GM21786 (cell line): ENCODE results near the gene TMEM30A.

Experiments
- ATAC-seq: cut with Tn5 transposase; IDR thresholded peaks from one replicate; pipeline ENCODE4 v1.9.1; 2021; ENCODE audit not compliant: unreplicated experiment

The TMEM30A gene

GRCh38 chr6:75220357-75220756, 64.2 kb downstream of the TMEM30A start:
- ATAC-seq = no peak

DNA sequence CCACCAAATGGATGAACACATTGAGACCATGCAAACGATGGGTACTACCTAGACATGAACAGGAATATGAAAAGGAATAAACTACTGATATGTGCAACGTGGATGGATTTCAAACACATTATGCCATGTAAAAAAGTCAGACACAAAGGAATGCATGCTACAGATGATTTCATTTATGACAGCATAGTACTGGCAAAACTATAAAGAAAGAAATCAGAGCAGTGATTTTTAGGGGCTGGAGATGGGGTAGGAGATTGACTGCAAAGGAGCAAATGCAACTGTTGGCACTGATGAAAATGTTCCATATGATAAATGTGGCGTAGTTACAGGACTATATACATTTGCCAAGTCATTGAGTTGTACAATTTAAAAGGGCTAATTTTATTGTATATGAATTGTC, 65.3 kb downstream of the TMEM30A start:
- no peak for ATAC-seq

DNA sequence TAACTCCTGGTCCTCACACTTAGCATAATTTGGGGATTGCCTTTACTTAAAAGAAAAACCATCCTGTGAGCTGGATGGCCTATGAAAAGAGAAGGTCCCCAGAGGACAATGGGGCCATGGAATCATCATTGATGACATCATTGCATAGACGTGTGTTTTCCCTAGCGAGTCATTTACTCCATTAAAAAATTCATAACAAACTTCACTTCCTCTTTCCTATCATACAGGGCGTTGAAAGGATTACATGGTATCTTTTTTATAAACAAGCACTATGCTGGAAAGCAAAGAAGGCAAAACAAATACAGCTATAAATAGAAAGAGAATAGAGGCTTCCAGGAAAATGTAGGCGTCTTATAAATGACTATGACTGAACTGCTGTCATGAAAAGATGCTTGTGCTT, 67.4 kb downstream of the TMEM30A start:
- ATAC-seq = no peak

- no peak for ATAC-seq
Observed at GRCh38 chr6:75215291-75215690, 69.3 kb downstream of the TMEM30A start.

DNA sequence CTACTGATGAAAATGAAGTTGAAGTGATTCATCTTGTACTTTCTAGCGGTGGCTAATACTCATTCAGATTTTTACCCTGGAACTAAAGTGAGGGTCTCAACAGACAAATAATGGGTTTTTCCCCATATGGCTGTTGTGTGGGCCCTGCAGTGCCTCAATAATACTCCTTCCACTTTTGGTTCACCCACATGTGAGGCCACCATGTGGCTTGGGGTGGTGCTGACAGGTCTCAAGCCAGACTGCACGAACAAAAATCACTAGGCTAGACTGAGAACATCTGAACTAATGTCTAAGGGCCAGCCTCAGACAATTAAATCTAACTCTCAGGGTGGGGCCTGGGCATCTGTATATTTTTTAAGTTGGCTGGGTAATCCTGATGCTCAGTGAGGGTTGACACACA, 70.9 kb downstream of the TMEM30A start:
- no peak for ATAC-seq

DNA sequence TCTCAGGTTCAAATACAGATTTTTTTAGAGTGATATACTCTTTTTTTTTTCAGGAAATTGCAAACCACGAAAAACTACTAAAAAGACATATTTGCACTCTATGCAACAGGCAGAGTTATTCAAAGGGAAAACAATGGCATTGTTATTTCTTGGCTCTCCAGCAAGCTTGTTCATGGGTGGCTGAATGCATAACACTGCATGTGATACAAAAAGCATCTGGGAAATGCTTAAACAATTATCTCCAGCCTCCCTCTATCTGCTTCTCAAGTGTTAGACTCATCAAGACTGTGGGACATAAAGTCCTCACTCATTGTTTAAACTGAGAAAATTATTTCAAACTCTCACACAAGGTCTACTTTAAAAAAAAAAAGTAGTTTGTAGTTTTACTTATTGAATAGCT, 71.5 kb downstream of the TMEM30A start:
- ATAC-seq = no peak

GRCh38 chr6:75211920-75212590, 72.5 kb downstream of the TMEM30A start:
- ATAC-seq = no peak

- ATAC-seq = no peak
Observed at GRCh38 chr6:75210885-75211739, 73.5 kb downstream of the TMEM30A start.

DNA sequence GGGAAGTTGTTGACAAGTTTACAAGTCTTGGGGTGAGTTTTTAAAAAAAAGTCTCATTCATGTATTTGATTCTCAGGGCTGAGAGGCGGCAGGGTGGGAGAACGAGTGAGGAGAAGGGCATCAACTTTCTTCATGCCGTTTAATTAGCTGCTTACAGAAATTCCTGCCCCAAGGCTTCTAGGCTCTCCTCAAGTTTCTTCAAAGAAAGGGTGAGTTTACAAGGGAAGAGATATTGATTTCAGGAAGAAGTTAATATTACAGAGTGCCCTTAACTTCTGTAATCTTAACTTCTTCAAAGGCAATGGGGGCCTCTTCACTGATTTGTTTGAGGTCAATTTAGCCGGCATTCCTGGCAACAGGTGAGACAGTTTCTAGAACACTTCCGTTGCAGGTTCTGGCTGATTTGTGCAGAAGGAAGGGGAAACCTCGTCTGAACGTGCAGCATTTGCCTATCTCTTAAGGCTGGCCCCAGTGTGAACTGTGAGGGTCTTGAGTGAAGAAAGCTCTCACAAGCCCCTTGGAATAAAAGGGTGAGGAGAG, 75.3 kb downstream of the TMEM30A start:
- no peak for ATAC-seq

DNA sequence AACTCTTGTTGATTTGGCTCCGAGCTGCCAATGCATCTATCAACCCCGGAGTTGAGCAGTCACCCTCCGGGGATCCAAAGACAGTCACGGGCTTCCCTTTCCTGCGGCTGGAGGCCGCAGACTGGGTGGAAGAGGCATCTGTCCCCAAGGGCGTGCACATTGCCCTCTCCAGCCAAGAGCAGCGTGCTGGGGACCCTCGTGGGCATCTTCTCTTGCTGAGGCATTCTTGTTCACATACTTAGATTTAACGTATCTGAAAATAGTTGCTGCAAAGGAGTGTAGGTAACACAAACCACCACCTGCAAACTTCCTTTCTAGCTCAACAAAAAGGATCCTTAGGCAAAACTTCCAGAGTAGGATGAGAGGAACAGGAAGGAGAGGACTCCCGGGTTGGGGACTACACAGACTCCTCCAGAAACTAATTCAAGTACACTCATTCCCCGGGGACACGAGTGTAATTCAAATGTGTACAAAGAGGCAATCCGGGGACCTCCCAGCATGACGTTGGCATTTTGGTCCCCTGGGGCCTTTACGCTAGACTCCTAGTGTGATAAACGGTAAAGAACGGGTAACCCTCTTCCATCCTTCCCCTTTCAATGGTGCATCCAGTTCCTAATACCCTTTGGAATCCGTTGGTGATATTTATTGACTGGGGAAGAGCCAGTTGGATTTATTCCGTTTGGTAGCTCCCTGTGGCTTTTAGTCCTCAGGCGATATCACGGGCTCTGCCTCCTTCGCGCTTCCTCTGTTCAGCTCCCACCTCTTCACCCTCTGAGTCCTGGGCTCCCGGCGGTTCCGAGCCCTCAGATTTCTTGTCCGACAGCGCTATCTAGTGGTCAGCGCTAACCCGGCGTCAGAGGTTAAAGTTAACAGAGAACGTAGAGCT, 76.1 kb downstream of the TMEM30A start:
- peak; percentile 69 for ATAC-seq

DNA sequence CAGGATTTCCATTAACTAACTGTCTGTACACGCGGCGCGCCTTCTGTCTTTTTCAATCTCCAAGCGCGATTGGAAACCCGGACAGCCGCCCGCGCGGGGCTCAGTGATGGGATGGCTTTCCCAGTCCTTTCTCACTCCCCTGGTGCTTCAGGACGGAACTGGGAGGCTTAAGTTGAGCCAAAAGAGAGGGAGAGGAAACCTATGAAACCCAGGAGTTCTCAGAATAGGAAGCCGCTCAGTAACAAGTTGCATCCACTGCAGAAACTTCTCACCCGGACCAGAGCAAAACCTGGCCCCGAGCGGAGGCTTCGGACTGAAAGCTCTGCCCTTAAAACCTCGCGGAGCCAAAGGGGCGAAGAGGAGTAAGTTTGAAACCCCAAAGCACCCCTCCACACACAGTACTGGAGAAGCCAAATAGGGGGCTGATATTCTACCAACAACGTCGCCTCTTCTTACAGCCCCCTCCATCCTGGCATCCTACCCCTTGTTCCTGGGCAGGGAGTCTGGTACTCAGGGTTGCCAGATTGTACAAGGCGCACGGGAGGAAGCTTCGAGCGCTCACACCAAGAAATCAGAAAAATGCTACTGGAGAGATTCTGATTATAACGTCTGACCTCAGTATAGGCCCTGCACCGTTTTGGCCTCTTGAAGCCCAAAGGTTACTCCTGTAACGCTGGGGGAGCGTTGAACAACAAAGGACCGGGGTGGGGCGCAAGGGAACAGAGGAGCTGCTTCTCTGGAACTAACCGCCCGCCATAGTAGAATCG, 77.8 kb downstream of the TMEM30A start:
- ATAC-seq = no peak

DNA sequence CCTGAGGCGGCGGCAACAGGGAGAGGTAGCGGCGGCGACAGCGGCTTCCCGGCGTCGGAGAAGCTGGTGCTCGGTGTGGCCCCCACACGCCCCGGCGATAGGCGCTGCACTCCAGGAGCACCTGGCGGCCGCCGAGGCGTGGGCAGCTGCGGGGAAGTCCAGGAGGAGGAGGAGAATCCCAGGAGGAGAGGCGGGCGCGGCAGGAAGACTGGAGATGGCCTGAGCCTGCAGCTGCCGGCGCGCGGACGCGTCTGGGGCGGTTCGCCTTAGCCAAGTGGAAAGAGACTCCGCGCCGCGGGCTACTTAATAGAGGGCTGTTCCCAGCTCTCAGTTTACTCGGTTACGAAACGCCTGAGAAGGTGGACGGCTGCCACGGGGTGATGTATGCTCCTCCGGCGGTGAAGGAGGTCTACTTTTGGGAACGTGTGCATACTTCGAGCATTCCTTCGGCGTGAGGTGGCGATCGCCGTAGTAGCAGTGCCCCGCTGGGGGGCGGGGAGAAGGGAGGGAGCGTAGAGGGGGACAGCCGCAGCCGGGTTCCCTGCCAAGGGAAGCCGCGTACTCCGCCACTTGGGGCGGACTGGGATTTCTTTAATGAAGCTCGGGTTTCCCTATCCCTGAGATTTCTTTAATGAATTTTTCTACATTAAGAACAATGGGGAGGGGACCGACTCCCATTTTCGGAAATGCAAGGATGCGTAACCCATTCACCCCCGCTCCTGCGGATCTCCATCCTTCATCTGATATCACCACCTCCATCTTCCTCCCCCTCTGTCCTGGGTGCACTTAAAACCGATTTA, 78.6 kb downstream of the TMEM30A start, which contains the start of gene COL12A1:
TSS of gene COL12A1 (minus strand) at position 278 of the 800 bp plus-strand sequence. CDS start 3,261 bp downstream, outside the sequence.
- ATAC-seq = no peak

- ATAC-seq = no peak
Observed at GRCh38 chr6:75204959-75205775, 79.4 kb downstream of the TMEM30A start.

DNA sequence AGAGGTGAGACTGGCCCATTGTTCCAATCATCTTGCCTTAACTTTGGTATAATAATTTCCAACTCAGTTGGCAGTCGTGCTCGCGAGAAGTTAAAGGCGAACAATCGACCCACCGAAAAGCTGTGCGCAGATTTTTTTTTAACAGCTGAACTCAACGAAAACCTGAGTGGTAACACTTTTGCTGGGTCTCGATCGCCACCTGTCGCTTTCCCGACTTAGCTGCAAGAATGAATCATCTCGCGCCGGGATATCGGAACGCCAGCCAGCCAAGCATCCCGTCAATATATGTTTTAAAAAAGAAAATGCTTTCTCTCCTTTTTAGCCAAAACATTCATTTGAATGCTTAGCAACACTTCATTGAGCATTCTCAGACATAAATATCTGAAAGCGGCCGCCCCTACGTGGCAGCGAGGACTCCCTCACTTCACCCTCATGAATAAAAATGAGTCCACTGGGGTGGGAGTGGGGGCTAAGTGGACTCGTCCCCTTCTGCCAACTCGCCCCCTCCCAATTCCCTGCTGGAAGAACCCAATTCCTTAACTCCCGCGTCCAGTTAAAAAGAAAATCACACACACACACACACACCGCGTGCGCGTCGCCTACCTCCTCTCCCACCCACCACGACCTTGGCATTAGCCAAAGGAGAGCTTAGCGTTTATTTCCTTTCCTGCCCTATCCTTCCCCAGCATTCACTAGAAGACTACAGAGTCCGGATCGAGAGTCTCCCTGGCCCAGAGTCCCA, 80.2 kb downstream of the TMEM30A start:
- ATAC-seq = no peak

- no peak for ATAC-seq
Observed at GRCh38 chr6:75203721-75204120, 80.9 kb downstream of the TMEM30A start.
